GM18502 (cell line): ENCODE results near the gene TP53TG5.
A peak's percentile ranks its signal among the peaks of the same experiment; 100 is the strongest.

Source experiments
- ATAC-seq: cut with Tn5 transposase; IDR thresholded peaks from one replicate; pipeline ENCODE4 v1.9.1; 2021; ENCODE audit warnings: mild to moderate bottlenecking; ENCODE audit not compliant: unreplicated experiment, poor library complexity

The TP53TG5 gene

GRCh38 chr20:45378191-45378590, at the start of gene TP53TG5:
Gene TP53TG5 (minus strand): TSS chr20:45378325. CDS start chr20:45378236, 89 bp downstream.
- ATAC-seq = no peak

GRCh38 chr20:45427236-45428149, 49.4 kb upstream of the TP53TG5 start:
- no peak for ATAC-seq

GRCh38 chr20:45426320-45427016, 48.3 kb upstream of the TP53TG5 start:
- ATAC-seq = no peak

GRCh38 chr20:45425561-45425960, 47.4 kb upstream of the TP53TG5 start:
- ATAC-seq = no peak

- ATAC-seq = no peak
These were observed 45.6 kb upstream of the TP53TG5 start for GRCh38 chr20:45423700-45424099.

GRCh38 chr20:45420125-45420524, 42.0 kb upstream of the TP53TG5 start:
- no peak for ATAC-seq

- ATAC-seq = peak; percentile 61
These were observed 41.3 kb upstream of the TP53TG5 start for GRCh38 chr20:45419188-45420091.

GRCh38 chr20:45416917-45417316, 38.8 kb upstream of the TP53TG5 start:
- no peak for ATAC-seq

- peak; percentile 76 for ATAC-seq
These were observed 37.9 kb upstream of the TP53TG5 start, which contains the start of gene PIGT for GRCh38 chr20:45415822-45416637. Gene PIGT (plus strand): TSS chr20:45416141. CDS start chr20:45416157, 16 bp downstream.

- ATAC-seq = no peak
These were observed 35.4 kb upstream of the TP53TG5 start for GRCh38 chr20:45413479-45413878.

GRCh38 chr20:45412653-45413052, 34.5 kb upstream of the TP53TG5 start:
- ATAC-seq = no peak

- ATAC-seq = no peak
These were observed 32.8 kb upstream of the TP53TG5 start for GRCh38 chr20:45410887-45411286.

- ATAC-seq = no peak
These were observed 31.6 kb upstream of the TP53TG5 start for GRCh38 chr20:45409521-45410272.

- no peak for ATAC-seq
These were observed 30.6 kb upstream of the TP53TG5 start for GRCh38 chr20:45408646-45409213.

GRCh38 chr20:45407783-45408645, 29.9 kb upstream of the TP53TG5 start, which contains the start of gene DBNDD2:
Gene DBNDD2 (plus strand): TSS chr20:45408289. CDS start chr20:45408468, 179 bp downstream.
- no peak for ATAC-seq

- no peak for ATAC-seq
These were observed 29.1 kb upstream of the TP53TG5 start for GRCh38 chr20:45407067-45407745.
